Peyer's patch (tissue), 4 donors: ENCODE data around the gene HNRNPH1.

Experiments used
- CTCF ChIP-seq, 6 experiments: fragments of 450-650 bp in 4 of 6; fragments of 200-600 bp in 2 of 6; sonication (generic) in 1 of 6; IDR thresholded peaks; one replicate each; pipeline ENCODE4 v1.5.1; 2017 to 2019; ENCODE audit warnings: antibody characterized with exemption in 6 of 6, mild to moderate bottlenecking in 3 of 6, moderate library complexity in 1 of 6
- POLR2A ChIP-seq, 2 donors: fragments of 450-650 bp; IDR thresholded peaks; one replicate each; pipeline ENCODE4 v1.5.1; 2017; ENCODE audit warnings: antibody characterized with exemption in 2 of 2, mild to moderate bottlenecking in 2 of 2, moderate library complexity in 2 of 2

- no peak for TF ChIP-seq CTCF (IDR thresholded peaks at IDR 0.05)
- TF ChIP-seq POLR2A (IDR thresholded peaks at IDR 0.05) = no peak
These were observed 27.6 kb downstream of the HNRNPH1 start for GRCh38 chr5:179595916-179596315.
